PFSK-1 (cell line): ENCODE results near the gene NRDE2.

Experiments used
- FOXP2 ChIP-seq: optimal IDR thresholded peaks from 2 replicates; pipeline ENCODE3; 2011; ENCODE audit warnings: borderline replicate concordance, control low read depth, inconsistent platforms; ENCODE audit not compliant: insufficient read depth; ENCODE audit errors: extremely low read length, extremely low read depth
- POLR2AphosphoS5 ChIP-seq: IDR thresholded peaks from 2 replicates; pipeline ENCODE4 v1.6.1; 2012; ENCODE audit warnings: low read depth, mild to moderate bottlenecking, control low read depth, low read length, moderate library complexity
- REST ChIP-seq, 2 experiments: IDR thresholded peaks; 2 replicates each; pipeline versions ENCODE4 v1.6.1 to v1.8.0; 2011 to 2012; ENCODE audit warnings: low read depth in 2 of 2, low read length in 2 of 2, control low read depth in 1 of 2, inconsistent platforms in 1 of 2, mild to moderate bottlenecking in 1 of 2, moderate library complexity in 1 of 2; ENCODE audit not compliant: insufficient read depth in 1 of 2
- SIN3A ChIP-seq: IDR thresholded peaks from 2 replicates; pipeline ENCODE4 v1.6.1; 2012; ENCODE audit warnings: mild to moderate bottlenecking, low read length, moderate library complexity, borderline replicate concordance; ENCODE audit not compliant: insufficient read depth
- TAF1 ChIP-seq: IDR thresholded peaks from 2 replicates; pipeline ENCODE4 v1.6.1; 2012; ENCODE audit warnings: low read length, control low read depth, borderline replicate concordance; ENCODE audit not compliant: insufficient read depth

Gene NRDE2

GRCh38 chr14:90361865-90362557, 30.3 kb upstream of the NRDE2 start:
- no peak for TF ChIP-seq TAF1
- TF ChIP-seq FOXP2: no peak

- TF ChIP-seq TAF1 (no peak), SIN3A (no peak), POLR2AphosphoS5 (no peak), REST (IDR thresholded peaks at IDR 0.05; ENCODE audit: insufficient read depth in 1 of 2, low read depth in 2 of 2, low read length in 2 of 2) (no peak), FOXP2 (no peak)
Observed at GRCh38 chr14:90358359-90358758, 26.6 kb upstream of the NRDE2 start.

GRCh38 chr14:90356925-90357324, 25.2 kb upstream of the NRDE2 start:
- TF ChIP-seq SIN3A (no peak), FOXP2 (no peak), TAF1 (no peak), POLR2AphosphoS5 (no peak), REST (IDR thresholded peaks at IDR 0.05; ENCODE audit: insufficient read depth in 1 of 2, low read depth in 2 of 2, low read length in 2 of 2) (no peak)

- TF ChIP-seq POLR2AphosphoS5 (no peak), SIN3A (no peak), REST (IDR thresholded peaks at IDR 0.05; ENCODE audit: insufficient read depth in 1 of 2, low read depth in 2 of 2, low read length in 2 of 2) (no peak), TAF1 (no peak), FOXP2 (no peak)
Observed at GRCh38 chr14:90355540-90356518, 24.1 kb upstream of the NRDE2 start.

- no peak for TF ChIP-seq POLR2AphosphoS5
- TF ChIP-seq REST (IDR thresholded peaks at IDR 0.05; ENCODE audit: insufficient read depth in 1 of 2, low read depth in 2 of 2, low read length in 2 of 2): no peak
- TF ChIP-seq TAF1: no peak
- no peak for TF ChIP-seq FOXP2
- no peak for TF ChIP-seq SIN3A
Observed at GRCh38 chr14:90354551-90355298, 23.0 kb upstream of the NRDE2 start.
